Stimulated activated CD4-positive, alpha-beta T cell treated with anti-CD3 and anti-CD28 coated beads, Interleukin-1b, Interleukin-23, amount 100 ng/mL, for 48 hours (primary cell): ENCODE results near the gene CYP2A13.
"Not testable (repeated sequence)": the region's sequence is repeated elsewhere in the genome, so short reads cannot be mapped to it uniquely, and the experiment has no call there.

Experiments
- DNase-seq: peaks from one replicate; pipeline ENCODE4 v3.0.0-alpha.2; 2020

The CYP2A13 gene

DNA sequence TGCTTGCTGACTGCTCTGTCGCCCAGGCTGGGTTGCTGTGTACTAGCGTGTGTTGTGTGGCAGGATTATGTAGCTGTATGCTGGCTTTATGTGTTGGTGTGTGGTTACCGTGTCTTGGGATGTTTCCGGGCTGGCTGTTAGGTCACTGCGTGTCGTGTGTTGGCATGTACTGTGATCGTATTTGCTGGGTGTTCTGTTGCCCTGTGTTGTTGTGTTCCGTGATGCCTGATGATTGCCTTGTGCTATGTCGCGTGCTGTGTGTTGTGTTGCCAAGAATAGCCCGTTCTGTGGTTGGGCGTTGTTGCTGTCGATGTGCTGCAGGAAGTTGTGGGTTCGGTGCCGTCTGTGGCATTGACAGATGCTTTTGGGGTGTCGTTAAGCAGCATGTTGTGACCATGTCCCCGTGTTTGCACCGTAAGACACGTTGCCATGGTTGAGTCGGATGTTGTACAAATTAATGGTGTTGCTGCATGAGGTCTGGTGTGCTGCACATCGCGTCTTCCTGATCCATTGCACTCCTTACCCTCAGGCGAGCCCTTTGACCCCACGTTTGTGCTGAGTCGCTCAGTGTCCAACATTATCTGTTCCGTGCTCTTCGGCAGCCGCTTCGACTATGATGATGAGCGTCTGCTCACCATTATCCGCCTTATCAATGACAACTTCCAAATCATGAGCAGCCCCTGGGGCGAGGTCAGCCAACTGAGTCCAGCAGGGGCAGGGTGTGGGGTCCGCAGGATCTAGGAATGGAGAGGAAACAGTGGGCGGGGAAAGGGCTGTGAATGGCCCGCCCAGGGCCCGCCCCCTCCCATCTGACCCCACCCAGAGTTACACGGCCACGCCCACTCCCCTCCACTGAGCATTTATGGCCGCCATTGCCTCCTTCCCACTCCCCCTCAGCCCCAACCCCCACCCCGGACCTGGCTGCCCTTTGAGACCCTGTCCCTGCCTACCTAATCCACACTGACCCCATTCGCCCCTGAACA, 33.0 kb downstream of the CYP2A13 start:
- peak; percentile 32 for DNase-seq

DNA sequence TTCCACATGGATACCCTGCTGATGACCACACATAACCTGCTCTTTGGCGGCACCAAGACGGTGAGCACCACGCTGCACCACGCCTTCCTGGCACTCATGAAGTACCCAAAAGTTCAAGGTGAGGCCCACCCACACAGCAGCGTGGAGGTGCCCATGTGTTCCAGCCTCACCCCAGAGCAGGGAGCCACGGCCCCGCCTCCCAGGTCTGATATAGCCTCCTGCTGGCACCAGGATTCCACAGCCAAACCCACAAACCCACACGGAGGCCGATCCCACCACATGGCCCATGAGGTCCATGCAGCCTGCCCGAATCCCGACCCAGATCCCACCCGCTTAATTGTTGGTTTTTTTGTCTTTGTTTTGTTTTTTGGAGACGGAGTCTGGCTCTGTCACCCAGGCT, 34.6 kb downstream of the CYP2A13 start:
- not testable (repeated sequence) for DNase-seq

DNA sequence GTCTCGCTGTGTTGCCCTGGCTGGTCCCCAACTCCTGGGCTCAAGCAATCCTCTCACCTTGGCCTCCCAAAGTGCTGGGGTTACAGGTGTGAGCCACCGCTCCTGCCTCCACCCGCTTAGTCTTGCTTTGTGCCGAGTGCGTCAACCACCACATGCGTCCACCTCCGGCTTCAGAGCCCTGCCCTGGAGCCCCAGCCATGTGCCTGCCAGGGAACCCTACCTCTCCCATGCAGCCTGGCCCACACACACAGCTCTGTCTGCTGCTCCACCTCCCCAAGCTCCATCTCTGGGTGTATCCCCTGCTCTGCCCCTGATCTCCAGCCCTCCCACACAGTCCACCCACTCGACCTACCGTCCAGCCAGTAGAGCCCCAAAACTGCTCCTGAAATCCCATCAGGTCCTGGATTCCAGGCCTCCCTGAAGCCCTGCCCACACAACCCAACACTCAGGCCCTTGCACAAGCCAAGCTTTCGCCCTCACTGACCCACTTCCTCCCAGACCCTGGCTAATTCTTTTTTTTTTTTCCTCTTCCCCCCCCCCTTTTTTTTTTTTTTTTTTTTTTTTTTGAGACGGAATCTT, 35.6 kb downstream of the CYP2A13 start:
- no peak for DNase-seq

DNA sequence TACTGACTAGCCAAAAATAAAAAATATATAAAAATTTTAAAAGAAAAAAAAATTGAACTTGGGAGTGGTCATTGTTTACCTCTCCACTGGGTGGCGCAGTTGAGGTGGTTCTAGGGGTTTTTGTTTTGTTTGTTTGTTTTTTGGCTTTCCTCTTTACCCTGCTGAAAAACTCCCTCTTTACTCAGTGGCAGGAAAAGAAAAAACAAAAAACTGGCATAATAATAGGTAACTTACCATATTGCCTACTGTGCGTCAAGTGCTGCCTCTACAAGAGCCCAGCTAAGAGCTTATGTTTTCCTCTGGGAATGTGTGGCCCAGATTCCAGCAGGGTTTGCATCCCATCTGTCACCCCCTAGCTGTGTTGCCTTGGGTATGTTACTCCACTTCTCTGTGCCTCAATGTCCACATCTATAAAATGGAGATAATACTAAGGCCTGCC, 38.5 kb downstream of the CYP2A13 start:
- peak; percentile 22 for DNase-seq

DNA sequence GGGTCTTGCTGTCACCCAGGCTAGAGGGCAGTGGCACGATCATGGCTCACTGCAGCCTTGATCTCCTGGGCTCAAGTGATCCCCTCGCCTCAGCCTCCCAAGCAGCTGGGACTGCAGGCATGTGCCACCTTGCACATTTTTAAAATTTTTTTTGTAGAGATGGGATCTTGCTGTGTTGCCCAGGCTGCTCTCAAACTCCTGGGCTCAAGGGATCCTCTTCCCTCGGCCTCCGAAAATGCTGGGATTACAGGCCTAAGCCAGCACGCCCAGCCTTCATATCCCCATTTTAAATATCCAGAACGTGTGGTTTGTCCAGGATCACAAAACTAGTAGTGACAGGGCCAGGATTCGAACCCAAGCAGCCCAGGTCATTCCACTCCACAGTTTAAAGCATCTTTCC, 39.1 kb downstream of the CYP2A13 start:
- not testable (repeated sequence) for DNase-seq

DNA sequence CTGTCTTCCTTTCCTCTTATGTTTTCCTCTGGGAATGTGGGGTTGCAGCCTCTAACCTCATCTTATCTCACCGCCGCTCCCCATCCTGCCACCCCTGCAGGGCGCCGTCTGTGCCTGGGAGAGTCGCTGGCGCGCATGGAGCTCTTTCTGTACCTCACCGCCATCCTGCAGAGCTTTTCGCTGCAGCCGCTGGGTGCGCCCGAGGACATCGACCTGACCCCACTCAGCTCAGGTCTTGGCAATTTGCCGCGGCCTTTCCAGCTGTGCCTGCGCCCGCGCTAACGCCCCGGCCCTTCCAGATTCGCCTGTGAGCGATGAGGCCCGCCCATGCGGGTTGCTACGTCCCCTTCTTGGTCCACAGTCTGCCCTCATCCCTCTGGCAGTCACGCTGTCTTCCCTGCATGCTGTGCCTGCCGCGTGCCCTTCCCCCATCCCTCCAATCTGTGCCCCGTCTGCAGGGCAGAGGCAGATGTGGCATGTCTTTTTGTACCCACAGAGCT, 39.6 kb downstream of the CYP2A13 start:
- peak; percentile 79 for DNase-seq

DNA sequence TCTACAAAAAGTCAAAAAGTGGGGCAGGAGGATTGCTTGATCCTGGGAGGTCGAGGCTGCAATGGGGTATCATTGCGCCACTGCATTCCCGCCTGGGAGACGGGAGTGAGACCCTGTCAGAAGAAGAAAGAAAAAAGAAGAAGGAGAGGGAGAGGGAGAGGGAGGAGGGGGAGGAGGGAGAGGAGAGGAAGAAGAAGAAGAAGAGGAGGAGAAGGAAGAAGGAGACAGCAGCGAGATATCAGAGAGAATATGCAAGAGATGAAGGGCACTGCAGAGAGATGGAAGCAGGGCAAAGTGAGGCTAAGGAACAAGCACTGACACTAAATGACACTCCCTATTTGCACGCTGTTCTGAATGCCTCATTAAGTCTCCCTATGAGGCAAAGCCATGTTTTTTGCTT, 40.4 kb downstream of the CYP2A13 start:
- no peak for DNase-seq

DNA sequence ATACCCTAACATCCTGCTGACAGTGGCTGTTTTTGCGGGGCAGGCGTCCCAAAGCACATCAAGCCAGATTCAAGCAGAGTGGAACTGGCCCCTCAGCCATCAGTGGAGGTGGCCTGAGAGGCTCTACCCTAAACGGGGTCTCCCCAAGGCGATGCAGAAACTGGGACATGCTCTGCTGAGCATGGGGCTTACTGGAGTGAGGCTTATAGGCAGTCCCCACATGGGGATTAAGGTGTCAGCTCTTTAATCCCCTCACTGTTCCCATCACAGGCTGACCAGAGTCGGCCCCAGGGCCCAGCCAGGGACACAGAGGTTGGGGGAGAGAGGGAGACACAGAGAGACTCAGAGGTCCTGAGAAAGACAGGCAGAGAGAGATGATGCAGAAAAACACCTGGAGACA, 42.9 kb downstream of the CYP2A13 start:
- DNase-seq, result no peak

DNA sequence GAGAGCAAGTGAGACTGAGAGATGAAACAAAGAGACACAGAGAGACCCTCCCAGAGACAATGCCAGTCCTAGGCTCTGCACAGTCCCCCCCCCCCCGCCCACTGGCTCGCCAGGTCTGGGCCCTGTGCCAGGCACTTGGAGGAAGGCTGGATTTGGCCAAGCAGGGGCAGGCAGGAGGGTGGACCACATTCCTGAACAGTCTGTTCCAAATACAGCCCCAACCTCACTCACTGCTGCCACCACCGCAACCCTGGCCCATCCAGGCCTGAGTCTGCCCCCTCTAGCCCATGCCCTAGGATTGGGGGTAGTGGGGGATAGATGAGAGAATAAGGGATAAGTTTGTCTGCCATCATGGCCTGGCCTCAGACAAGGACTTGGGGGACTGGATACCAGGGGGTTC, 45.0 kb downstream of the CYP2A13 start:
- no peak for DNase-seq

DNA sequence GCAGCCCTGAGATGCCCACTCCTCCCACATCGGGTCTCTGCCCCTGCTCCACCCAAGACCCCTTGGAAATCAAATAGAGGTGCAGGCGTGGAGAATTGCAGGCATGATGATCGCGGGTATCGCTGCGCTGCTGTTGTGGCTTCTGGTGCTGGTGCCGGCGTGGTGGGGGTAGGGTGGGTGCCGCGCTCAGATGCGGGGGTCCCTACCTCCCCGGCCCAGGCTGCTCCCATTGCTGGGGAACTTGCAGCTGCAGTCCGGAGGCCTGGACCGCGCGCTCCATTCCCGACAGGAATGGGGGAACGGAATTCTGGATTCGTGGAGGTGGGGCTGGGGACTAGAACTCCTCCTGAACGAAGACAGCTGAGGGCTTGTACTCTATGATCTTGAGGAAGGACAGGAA, 46.4 kb downstream of the CYP2A13 start:
- no peak for DNase-seq

DNA sequence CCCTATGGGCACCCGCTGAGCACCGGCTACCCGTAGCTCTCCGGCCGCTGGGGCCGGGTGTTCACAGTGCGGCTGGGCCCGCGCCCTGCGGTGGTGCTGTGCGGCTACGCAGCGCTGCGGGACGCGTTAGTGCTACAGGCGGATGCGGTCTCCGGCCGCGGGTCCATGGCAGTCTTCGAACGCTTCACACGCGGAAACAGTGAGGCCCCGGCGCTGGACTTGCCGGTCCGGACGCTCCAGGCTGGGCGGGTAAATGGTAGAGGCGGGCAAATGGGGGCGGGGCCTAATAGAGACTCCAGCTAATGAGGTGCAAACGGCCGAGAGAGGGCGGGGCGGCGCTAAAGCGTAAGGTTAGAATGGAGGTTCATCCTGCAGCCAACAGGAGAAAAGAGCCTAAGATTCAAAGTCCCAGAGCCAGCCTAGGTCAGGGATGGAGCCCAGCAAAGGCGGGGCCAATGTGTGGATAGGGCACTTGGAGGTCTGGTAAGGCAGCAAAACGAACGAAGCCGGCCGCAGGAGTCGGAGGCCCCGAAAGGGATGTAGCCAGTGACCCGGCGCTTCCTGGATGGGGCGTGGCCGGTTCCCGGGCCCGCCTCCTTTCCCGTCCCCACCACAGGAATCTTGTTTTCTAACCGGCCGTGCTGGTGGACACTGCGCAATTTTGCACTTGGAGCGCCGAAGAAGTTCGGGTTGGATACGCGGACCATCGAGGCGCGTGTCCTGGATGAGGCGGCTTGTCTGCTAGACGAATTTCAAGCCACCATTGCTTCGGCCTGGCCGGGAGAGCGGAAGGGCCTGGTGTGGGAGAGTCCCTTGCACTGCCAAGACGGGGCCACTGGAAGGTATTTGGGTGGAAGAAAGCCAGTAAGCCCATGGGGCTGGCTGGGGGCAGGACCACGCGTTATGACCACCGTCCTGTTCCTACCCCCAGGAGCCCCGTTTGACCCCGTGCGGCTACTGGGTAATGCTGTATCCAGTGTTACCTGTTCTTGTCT, 47.4 kb downstream of the CYP2A13 start:
- DNase-seq, result peak; percentile 41

DNA sequence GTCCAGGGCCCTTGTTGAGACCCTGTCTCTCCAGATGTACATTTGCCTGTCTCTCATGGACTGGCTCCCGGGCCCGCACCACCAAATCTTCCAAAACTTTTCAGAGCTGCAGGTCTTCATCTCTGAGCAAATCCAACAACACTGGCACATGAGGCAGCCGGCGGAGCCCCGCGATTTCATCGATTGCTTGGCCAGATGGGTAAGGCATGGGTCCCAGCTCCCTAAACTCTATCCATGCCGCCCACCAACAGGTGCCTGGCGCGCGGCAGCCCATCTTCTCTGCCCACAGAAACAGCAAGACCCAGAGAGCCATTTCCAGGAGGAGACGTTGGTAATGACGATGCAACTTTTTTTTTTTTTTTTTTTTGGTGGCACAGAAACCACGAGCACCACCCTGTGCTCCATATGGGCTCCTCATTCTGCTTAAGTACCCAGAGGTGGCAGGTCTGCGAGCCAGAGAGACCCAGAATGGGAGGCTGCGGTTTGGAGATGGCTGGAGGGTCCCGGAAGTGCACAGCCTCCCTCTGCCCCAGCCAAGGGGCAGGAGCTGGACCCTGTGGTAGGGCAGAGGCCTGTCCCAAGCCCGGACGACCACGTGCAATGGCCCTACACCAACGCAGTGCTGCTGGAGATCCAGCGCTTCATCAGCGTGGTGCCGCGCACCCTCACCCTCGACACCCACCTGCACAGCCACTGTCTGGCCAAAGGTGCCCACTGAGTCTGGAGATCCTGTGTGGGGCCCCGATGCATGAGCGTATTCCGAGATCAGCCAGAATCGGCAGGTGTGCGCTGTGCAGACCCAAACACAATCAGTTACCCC, 48.6 kb downstream of the CYP2A13 start:
- DNase-seq, result no peak

DNA sequence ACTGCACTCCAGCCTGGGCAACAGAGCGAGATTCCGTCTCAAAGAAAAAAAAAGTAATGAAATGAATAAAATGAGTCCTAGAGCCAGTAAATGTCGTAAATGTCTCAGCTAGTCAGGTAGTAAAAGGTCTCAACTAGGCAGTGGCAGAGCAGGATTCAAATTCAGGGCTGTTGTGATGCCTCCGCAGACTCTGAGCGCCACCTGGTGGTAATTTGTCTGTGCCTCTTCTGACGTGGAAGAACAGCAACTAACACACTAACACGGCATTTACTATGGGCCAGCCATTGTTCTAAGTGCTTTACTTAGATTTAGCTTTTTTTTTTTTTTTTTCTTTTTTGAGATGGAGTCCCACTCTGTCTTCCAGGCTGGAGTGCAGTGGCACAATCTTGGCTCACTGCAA, 56.2 kb downstream of the CYP2A13 start:
- DNase-seq, result peak; percentile 83
